WTC11 (cell line): Measurements from ENCODE around the gene CHRM4. TPM values are rescaled to one million over a fixed set of nuclear protein-coding genes. Genes with fewer than 3 reads are reported as not detected.

Experiments
- ATAC-seq: fragments of 200-7000 bp; cut with Tn5 transposase; 2 replicates; pipeline ENCODE4 v1.10.0; 2021; ENCODE audit warnings: mild to moderate bottlenecking, moderate library complexity
- CTCF ChIA-PET: fragments of 300-600 bp; sonication (Branson Sonifier 250); formaldehyde crosslinking; loops from one replicate; lab custom pipeline; 2021; ENCODE audit warnings: antibody characterized with exemption; lab: Charles Lee
- POLR2A ChIA-PET: fragments of 350-600 bp; sonication (Branson Sonifier 250); formaldehyde crosslinking; loops from one replicate; lab custom pipeline; 2021; ENCODE audit warnings: antibody characterized with exemption; lab: Charles Lee
- DNase-seq: peaks from one replicate; pipeline ENCODE4 v3.0.0; 2021; ENCODE audit warnings: low spot score
- H3K27ac Mint-ChIP-seq: 2 replicates; pipeline ENCODE4 v1.8.0; 2021; ENCODE audit warnings: mixed read lengths
- H3K27me3 Mint-ChIP-seq: 2 replicates; pipeline ENCODE4 v1.8.0; 2021; ENCODE audit warnings: low read depth, mild to moderate bottlenecking, moderate library complexity, mixed read lengths
- H3K36me3 Mint-ChIP-seq: 2 replicates; pipeline ENCODE4 v1.8.0; 2021; ENCODE audit warnings: mixed read lengths
- H3K4me1 Mint-ChIP-seq: 2 replicates; pipeline ENCODE4 v1.8.0; 2022; ENCODE audit warnings: mixed read lengths
- H3K4me3 Mint-ChIP-seq: 2 replicates; pipeline ENCODE4 v1.8.0; 2021; ENCODE audit warnings: mild to moderate bottlenecking, moderate library complexity, mixed read lengths
- H3K9me3 Mint-ChIP-seq: 2 replicates; pipeline ENCODE4 v1.8.0; 2021; ENCODE audit warnings: mixed read lengths
- CBFB ChIP-seq: sonication (generic); formaldehyde crosslinking; IDR thresholded peaks from 2 replicates; pipeline ENCODE4 v1.8.1; 2022; ENCODE audit warnings: mild to moderate bottlenecking, low read depth, missing genetic modification reagents
- ELF4 ChIP-seq: sonication (generic); formaldehyde crosslinking; IDR thresholded peaks from 2 replicates; pipeline ENCODE4 v1.8.1; 2022; ENCODE audit warnings: low read depth, mild to moderate bottlenecking, moderate library complexity, missing genetic modification reagents
- ERG ChIP-seq: fragments of 250-450 bp; sonication (Bioruptor Pico); IDR thresholded peaks from 2 replicates; pipeline ENCODE4 v1.8.0; 2021; ENCODE audit warnings: mild to moderate bottlenecking
- ESRRA ChIP-seq: sonication (generic); formaldehyde crosslinking; IDR thresholded peaks from 2 replicates; pipeline ENCODE4 v1.8.1; 2022; ENCODE audit warnings: mild to moderate bottlenecking, missing genetic modification reagents, borderline replicate concordance
- FOXJ3 ChIP-seq: sonication (generic); formaldehyde crosslinking; IDR thresholded peaks from 2 replicates; pipeline ENCODE4 v1.9.0; 2021; ENCODE audit warnings: missing genetic modification reagents, mild to moderate bottlenecking, borderline replicate concordance
- GABPB1 ChIP-seq: sonication (generic); formaldehyde crosslinking; IDR thresholded peaks from 2 replicates; pipeline ENCODE4 v1.8.1; 2023; ENCODE audit warnings: mild to moderate bottlenecking, missing genetic modification reagents
- HMGA2 ChIP-seq: fragments of 250-450 bp; sonication (Bioruptor Pico); IDR thresholded peaks from 2 replicates; pipeline ENCODE4 v1.4.0; 2021; ENCODE audit warnings: mild to moderate bottlenecking, moderate library complexity
- IRF2 ChIP-seq: sonication (generic); formaldehyde crosslinking; IDR thresholded peaks from 2 replicates; pipeline ENCODE4 v1.8.0; 2022; ENCODE audit warnings: low read depth, missing genetic modification reagents, borderline replicate concordance
- MYBL2 ChIP-seq: sonication (generic); formaldehyde crosslinking; IDR thresholded peaks from 2 replicates; pipeline ENCODE4 v1.8.1; 2023; ENCODE audit warnings: mild to moderate bottlenecking, moderate library complexity, missing genetic modification reagents
- PRRX2 ChIP-seq: fragments of 250-450 bp; sonication (Bioruptor Pico); IDR thresholded peaks from 2 replicates; pipeline ENCODE4 v1.8.0; 2021; ENCODE audit warnings: mild to moderate bottlenecking
- SOX15 ChIP-seq: fragments of 250-450 bp; sonication (Bioruptor Pico); IDR thresholded peaks from 2 replicates; pipeline ENCODE4 v1.9.0; 2021; ENCODE audit warnings: mild to moderate bottlenecking
- TEAD1 ChIP-seq: sonication (generic); formaldehyde crosslinking; IDR thresholded peaks from 2 replicates; pipeline ENCODE4 v1.8.0; 2022; ENCODE audit warnings: mild to moderate bottlenecking, missing genetic modification reagents
- USF2 ChIP-seq: sonication (generic); formaldehyde crosslinking; IDR thresholded peaks from 2 replicates; pipeline ENCODE4 v1.8.1; 2023; ENCODE audit warnings: mild to moderate bottlenecking, missing genetic modification reagents, moderate library complexity
- ZNF219 ChIP-seq: sonication (generic); formaldehyde crosslinking; IDR thresholded peaks from 2 replicates; pipeline ENCODE4 v1.8.0; 2023; ENCODE audit warnings: missing genetic modification reagents, mild to moderate bottlenecking, borderline replicate concordance
- ZNF263 ChIP-seq: sonication (generic); formaldehyde crosslinking; IDR thresholded peaks from 2 replicates; pipeline ENCODE4 v1.8.1; 2022; ENCODE audit warnings: low read depth, mild to moderate bottlenecking, moderate library complexity, missing genetic modification reagents
- total RNA-seq: library from RNA; stranded (reverse); gene quantifications from 3 replicates; pipeline ENCODE4 v1.2.3, GENCODE V29; 2021
- TF ChIP-seq, protein P1 (sequence below): sonication (generic); formaldehyde crosslinking; IDR thresholded peaks from 2 replicates; pipeline ENCODE4 v1.8.0; 2022; ENCODE audit warnings: missing genetic modification reagents
- TF ChIP-seq, protein P2 (sequence below): sonication (generic); formaldehyde crosslinking; IDR thresholded peaks from 2 replicates; pipeline ENCODE4 v1.8.1; 2022; ENCODE audit warnings: low read depth, mild to moderate bottlenecking, moderate library complexity, missing genetic modification reagents, borderline replicate concordance
- TF ChIP-seq, protein P3 (sequence below): sonication (generic); formaldehyde crosslinking; conservative IDR thresholded peaks from 2 replicates; pipeline ENCODE4 v1.8.1; 2023; ENCODE audit warnings: mild to moderate bottlenecking, low read depth, missing genetic modification reagents, moderate library complexity
- TF ChIP-seq, protein P4 (sequence below): fragments of 250-450 bp; sonication (Bioruptor Pico); IDR thresholded peaks from 2 replicates; pipeline ENCODE4 v1.9.0; 2021; ENCODE audit warnings: mild to moderate bottlenecking, borderline replicate concordance

CHRM4 gene
- total RNA-seq, 1 experiment from 2014 or later, result 0.85 TPM

GRCh38 chr11:46356924-46357482 lies 34.6 kb downstream of the CHRM4 start:
- no peak overlapping the region for H3K27ac Mint-ChIP-seq
- no peaks in the 10 kb centered on the region for H3K27me3 Mint-ChIP-seq
- ChIA-PET CTCF (interaction anchor here (1.2 to 1.8 kb wide), 3 partner anchors 18 to 27 kb away, joined by 3 to 4 read pairs (median 4); no protein-coding TSS in a partner anchor), POLR2A (interaction anchor here (0.5 kb wide), 1 partner anchor 21 kb away, joined by 3 read pairs; no protein-coding TSS in a partner anchor)
- DNase-seq (no peak), ATAC-seq (no peak)
- no peaks in the 10 kb centered on the region for H3K9me3 Mint-ChIP-seq
- TF ChIP-seq ELF4 (CRISPR knock-in tag) (no peak), GABPB1 (CRISPR knock-in tag) (no peak), IRF2 (CRISPR knock-in tag) (no peak), ESRRA (CRISPR knock-in tag) (no peak), FOXJ3 (CRISPR knock-in tag) (no peak), PRRX2 (CRISPR knock-in tag) (no peak), TEAD1 (CRISPR knock-in tag) (no peak), USF2 (no peak), MYBL2 (no peak), ERG (CRISPR knock-in tag) (no peak)
- TF ChIP-seq, protein P1, sequence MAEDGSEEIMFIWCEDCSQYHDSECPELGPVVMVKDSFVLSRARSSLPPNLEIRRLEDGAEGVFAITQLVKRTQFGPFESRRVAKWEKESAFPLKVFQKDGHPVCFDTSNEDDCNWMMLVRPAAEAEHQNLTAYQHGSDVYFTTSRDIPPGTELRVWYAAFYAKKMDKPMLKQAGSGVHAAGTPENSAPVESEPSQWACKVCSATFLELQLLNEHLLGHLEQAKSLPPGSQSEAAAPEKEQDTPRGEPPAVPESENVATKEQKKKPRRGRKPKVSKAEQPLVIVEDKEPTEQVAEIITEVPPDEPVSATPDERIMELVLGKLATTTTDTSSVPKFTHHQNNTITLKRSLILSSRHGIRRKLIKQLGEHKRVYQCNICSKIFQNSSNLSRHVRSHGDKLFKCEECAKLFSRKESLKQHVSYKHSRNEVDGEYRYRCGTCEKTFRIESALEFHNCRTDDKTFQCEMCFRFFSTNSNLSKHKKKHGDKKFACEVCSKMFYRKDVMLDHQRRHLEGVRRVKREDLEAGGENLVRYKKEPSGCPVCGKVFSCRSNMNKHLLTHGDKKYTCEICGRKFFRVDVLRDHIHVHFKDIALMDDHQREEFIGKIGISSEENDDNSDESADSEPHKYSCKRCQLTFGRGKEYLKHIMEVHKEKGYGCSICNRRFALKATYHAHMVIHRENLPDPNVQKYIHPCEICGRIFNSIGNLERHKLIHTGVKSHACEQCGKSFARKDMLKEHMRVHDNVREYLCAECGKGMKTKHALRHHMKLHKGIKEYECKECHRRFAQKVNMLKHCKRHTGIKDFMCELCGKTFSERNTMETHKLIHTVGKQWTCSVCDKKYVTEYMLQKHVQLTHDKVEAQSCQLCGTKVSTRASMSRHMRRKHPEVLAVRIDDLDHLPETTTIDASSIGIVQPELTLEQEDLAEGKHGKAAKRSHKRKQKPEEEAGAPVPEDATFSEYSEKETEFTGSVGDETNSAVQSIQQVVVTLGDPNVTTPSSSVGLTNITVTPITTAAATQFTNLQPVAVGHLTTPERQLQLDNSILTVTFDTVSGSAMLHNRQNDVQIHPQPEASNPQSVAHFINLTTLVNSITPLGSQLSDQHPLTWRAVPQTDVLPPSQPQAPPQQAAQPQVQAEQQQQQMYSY (CRISPR knock-in tag), result no peak
- TF ChIP-seq, protein P2, sequence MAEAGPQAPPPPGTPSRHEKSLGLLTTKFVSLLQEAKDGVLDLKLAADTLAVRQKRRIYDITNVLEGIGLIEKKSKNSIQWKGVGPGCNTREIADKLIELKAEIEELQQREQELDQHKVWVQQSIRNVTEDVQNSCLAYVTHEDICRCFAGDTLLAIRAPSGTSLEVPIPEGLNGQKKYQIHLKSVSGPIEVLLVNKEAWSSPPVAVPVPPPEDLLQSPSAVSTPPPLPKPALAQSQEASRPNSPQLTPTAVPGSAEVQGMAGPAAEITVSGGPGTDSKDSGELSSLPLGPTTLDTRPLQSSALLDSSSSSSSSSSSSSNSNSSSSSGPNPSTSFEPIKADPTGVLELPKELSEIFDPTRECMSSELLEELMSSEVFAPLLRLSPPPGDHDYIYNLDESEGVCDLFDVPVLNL (CRISPR knock-in tag), result no peak
- TF ChIP-seq, protein P3, sequence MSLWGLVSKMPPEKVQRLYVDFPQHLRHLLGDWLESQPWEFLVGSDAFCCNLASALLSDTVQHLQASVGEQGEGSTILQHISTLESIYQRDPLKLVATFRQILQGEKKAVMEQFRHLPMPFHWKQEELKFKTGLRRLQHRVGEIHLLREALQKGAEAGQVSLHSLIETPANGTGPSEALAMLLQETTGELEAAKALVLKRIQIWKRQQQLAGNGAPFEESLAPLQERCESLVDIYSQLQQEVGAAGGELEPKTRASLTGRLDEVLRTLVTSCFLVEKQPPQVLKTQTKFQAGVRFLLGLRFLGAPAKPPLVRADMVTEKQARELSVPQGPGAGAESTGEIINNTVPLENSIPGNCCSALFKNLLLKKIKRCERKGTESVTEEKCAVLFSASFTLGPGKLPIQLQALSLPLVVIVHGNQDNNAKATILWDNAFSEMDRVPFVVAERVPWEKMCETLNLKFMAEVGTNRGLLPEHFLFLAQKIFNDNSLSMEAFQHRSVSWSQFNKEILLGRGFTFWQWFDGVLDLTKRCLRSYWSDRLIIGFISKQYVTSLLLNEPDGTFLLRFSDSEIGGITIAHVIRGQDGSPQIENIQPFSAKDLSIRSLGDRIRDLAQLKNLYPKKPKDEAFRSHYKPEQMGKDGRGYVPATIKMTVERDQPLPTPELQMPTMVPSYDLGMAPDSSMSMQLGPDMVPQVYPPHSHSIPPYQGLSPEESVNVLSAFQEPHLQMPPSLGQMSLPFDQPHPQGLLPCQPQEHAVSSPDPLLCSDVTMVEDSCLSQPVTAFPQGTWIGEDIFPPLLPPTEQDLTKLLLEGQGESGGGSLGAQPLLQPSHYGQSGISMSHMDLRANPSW, result no peak
- peaks cover 8% of the 10 kb centered on the region for H3K36me3 Mint-ChIP-seq
- no peak overlapping the region for H3K4me3 Mint-ChIP-seq
- peaks cover 43% of the 10 kb centered on the region for H3K4me1 Mint-ChIP-seq

GRCh38 chr11:46353698-46354097 lies 37.9 kb downstream of the CHRM4 start:
- peaks cover 61% of the 10 kb centered on the region for H3K4me1 Mint-ChIP-seq
- no peaks in the 10 kb centered on the region for H3K27me3 Mint-ChIP-seq
- ATAC-seq, result no peak
- DNase-seq, result no peak
- no peak overlapping the region for H3K27ac Mint-ChIP-seq
- H3K4me3 Mint-ChIP-seq, result no peak overlapping the region
- no peaks in the 10 kb centered on the region for H3K9me3 Mint-ChIP-seq
- H3K36me3 Mint-ChIP-seq, result peaks cover 8% of the 10 kb centered on the region
- CTCF ChIA-PET, result interaction anchor here (1.0 to 8.8 kb wide), 12 partner anchors 12 to 114 kb away, joined by 3 to 231 read pairs (median 28); partner anchors contain the start of genes CHRM4 and MDK
- POLR2A ChIA-PET, result interaction anchor here (1.9 kb wide), 1 partner anchor 14 kb away, joined by 5 read pairs; no protein-coding TSS in a partner anchor
- TF ChIP-seq SOX15 (no peak), ZNF263 (CRISPR knock-in tag) (no peak), HMGA2 (CRISPR knock-in tag) (no peak), CBFB (CRISPR knock-in tag) (no peak), ZNF219 (CRISPR knock-in tag) (no peak)
- TF ChIP-seq, protein P4, sequence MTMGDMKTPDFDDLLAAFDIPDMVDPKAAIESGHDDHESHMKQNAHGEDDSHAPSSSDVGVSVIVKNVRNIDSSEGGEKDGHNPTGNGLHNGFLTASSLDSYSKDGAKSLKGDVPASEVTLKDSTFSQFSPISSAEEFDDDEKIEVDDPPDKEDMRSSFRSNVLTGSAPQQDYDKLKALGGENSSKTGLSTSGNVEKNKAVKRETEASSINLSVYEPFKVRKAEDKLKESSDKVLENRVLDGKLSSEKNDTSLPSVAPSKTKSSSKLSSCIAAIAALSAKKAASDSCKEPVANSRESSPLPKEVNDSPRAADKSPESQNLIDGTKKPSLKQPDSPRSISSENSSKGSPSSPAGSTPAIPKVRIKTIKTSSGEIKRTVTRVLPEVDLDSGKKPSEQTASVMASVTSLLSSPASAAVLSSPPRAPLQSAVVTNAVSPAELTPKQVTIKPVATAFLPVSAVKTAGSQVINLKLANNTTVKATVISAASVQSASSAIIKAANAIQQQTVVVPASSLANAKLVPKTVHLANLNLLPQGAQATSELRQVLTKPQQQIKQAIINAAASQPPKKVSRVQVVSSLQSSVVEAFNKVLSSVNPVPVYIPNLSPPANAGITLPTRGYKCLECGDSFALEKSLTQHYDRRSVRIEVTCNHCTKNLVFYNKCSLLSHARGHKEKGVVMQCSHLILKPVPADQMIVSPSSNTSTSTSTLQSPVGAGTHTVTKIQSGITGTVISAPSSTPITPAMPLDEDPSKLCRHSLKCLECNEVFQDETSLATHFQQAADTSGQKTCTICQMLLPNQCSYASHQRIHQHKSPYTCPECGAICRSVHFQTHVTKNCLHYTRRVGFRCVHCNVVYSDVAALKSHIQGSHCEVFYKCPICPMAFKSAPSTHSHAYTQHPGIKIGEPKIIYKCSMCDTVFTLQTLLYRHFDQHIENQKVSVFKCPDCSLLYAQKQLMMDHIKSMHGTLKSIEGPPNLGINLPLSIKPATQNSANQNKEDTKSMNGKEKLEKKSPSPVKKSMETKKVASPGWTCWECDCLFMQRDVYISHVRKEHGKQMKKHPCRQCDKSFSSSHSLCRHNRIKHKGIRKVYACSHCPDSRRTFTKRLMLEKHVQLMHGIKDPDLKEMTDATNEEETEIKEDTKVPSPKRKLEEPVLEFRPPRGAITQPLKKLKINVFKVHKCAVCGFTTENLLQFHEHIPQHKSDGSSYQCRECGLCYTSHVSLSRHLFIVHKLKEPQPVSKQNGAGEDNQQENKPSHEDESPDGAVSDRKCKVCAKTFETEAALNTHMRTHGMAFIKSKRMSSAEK (CRISPR knock-in tag), result no peak
